ENCODE data around the gene TSPAN31.
"Not testable (repeated sequence)": the region's sequence is repeated elsewhere in the genome, so short reads cannot be mapped to it uniquely, and the experiment has no call there.

TSPAN31 gene

GRCh38 chr12:57718641-57719528 lies 26.0 kb upstream of the TSPAN31 start:
- H3K27ac Mint-ChIP-seq, result no peak overlapping the region

GRCh38 chr12:57719777-57720605 lies 24.8 kb upstream of the TSPAN31 start:
- H3K27ac Mint-ChIP-seq, result no peak overlapping the region
- H3K36me3 Mint-ChIP-seq, result peaks cover 14% of the 10 kb centered on the region
- H3K27me3 Mint-ChIP-seq, result no peaks in the 10 kb centered on the region
- H3K9me3 Mint-ChIP-seq, result no peaks in the 10 kb centered on the region
- peaks cover 19% of the 10 kb centered on the region for H3K4me1 Mint-ChIP-seq
- H3K4me3 Mint-ChIP-seq, result no peak overlapping the region

More at GRCh38 chr12:57718641-57719528, 26.0 kb upstream of the TSPAN31 start:
- Mint-ChIP-seq H3K27me3 (no peaks in the 10 kb centered on the region), H3K9me3 (no peaks in the 10 kb centered on the region), H3K4me1 (peaks cover 13% of the 10 kb centered on the region), H3K36me3 (peaks cover 14% of the 10 kb centered on the region), H3K4me3 (no peak overlapping the region)

- Mint-ChIP-seq H3K4me1 (peaks cover 22% of the 10 kb centered on the region), H3K4me3 (no peak overlapping the region), H3K36me3 (peaks cover 14% of the 10 kb centered on the region), H3K27ac (no peak overlapping the region), H3K27me3 (no peaks in the 10 kb centered on the region), H3K9me3 (no peaks in the 10 kb centered on the region)
Measured at GRCh38 chr12:57720606-57721595, 23.9 kb upstream of the TSPAN31 start.

- peak overlapping the region; percentile 88 for H3K27ac Mint-ChIP-seq
- peaks cover 14% of the 10 kb centered on the region for H3K36me3 Mint-ChIP-seq
- not testable (repeated sequence) for H3K27me3 Mint-ChIP-seq, H3K4me3 Mint-ChIP-seq, H3K9me3 Mint-ChIP-seq
- H3K4me1 Mint-ChIP-seq, result peaks cover 22% of the 10 kb centered on the region
Measured at GRCh38 chr12:57721846-57722608, 22.8 kb upstream of the TSPAN31 start.

GRCh38 chr12:57722716-57723629 lies 21.9 kb upstream of the TSPAN31 start:
- Mint-ChIP-seq H3K27me3 (no peaks in the 10 kb centered on the region), H3K4me3 (no peak overlapping the region), H3K9me3 (no peaks in the 10 kb centered on the region), H3K36me3 (peaks cover 14% of the 10 kb centered on the region), H3K27ac (peak overlapping the region; percentile 20), H3K4me1 (peaks cover 22% of the 10 kb centered on the region)

- Mint-ChIP-seq H3K27ac (no peak overlapping the region), H3K27me3 (no peaks in the 10 kb centered on the region), H3K4me1 (peaks cover 22% of the 10 kb centered on the region), H3K9me3 (no peaks in the 10 kb centered on the region), H3K36me3 (peaks cover 14% of the 10 kb centered on the region), H3K4me3 (no peak overlapping the region)
Measured at GRCh38 chr12:57723630-57723962, 21.2 kb upstream of the TSPAN31 start.

- Mint-ChIP-seq H3K36me3 (peaks cover 9% of the 10 kb centered on the region), H3K4me1 (peaks cover 22% of the 10 kb centered on the region), H3K27ac (peak overlapping the region; percentile 75), H3K4me3 (no peak overlapping the region), H3K27me3 (no peaks in the 10 kb centered on the region), H3K9me3 (no peaks in the 10 kb centered on the region)
Measured at GRCh38 chr12:57724003-57724935, 20.6 kb upstream of the TSPAN31 start.

GRCh38 chr12:57724936-57725740 lies 19.7 kb upstream of the TSPAN31 start:
- peak overlapping the region; percentile 75 for H3K27ac Mint-ChIP-seq
- no peak overlapping the region for H3K4me3 Mint-ChIP-seq
- peaks cover 22% of the 10 kb centered on the region for H3K4me1 Mint-ChIP-seq
- peaks cover 9% of the 10 kb centered on the region for H3K36me3 Mint-ChIP-seq
- no peaks in the 10 kb centered on the region for H3K27me3 Mint-ChIP-seq
- no peaks in the 10 kb centered on the region for H3K9me3 Mint-ChIP-seq

- peaks cover 22% of the 10 kb centered on the region for H3K4me1 Mint-ChIP-seq
- no peaks in the 10 kb centered on the region for H3K27me3 Mint-ChIP-seq
- no peaks in the 10 kb centered on the region for H3K9me3 Mint-ChIP-seq
- peaks cover 9% of the 10 kb centered on the region for H3K36me3 Mint-ChIP-seq
- no peak overlapping the region for H3K4me3 Mint-ChIP-seq
- H3K27ac Mint-ChIP-seq, result no peak overlapping the region
Measured at GRCh38 chr12:57725851-57726150, 19.0 kb upstream of the TSPAN31 start.

- Mint-ChIP-seq H3K4me3 (no peak overlapping the region), H3K27ac (no peak overlapping the region), H3K27me3 (no peaks in the 10 kb centered on the region), H3K9me3 (no peaks in the 10 kb centered on the region), H3K4me1 (peaks cover 22% of the 10 kb centered on the region), H3K36me3 (peaks cover 9% of the 10 kb centered on the region)
Measured at GRCh38 chr12:57726151-57726883, 18.5 kb upstream of the TSPAN31 start.

GRCh38 chr12:57726884-57727757 lies 17.7 kb upstream of the TSPAN31 start:
- Mint-ChIP-seq H3K4me1 (peaks cover 17% of the 10 kb centered on the region), H3K9me3 (no peaks in the 10 kb centered on the region), H3K27ac (no peak overlapping the region), H3K4me3 (no peak overlapping the region), H3K27me3 (no peaks in the 10 kb centered on the region), H3K36me3 (peaks cover 8% of the 10 kb centered on the region)
